Smooth muscle cell (in vitro differentiated cells): ENCODE results near the gene NIT2. TPM values are rescaled to one million over a fixed set of nuclear protein-coding genes. Genes with fewer than 3 reads are reported as not detected.

Source experiments
- DNase-seq: peaks from one replicate; lab custom pipeline; 2025; ENCODE audit not compliant: unreplicated experiment; lab: John Stamatoyannopoulos, UW
- H2AFZ ChIP-seq: fragments of 200-600 bp; sonication (generic); 2 replicates; pipeline ENCODE4 v1.6.0; 2016; ENCODE audit warnings: antibody characterized with exemption, low read depth, mild to moderate bottlenecking
- H3F3A ChIP-seq: fragments of 200-600 bp; sonication (generic); 2 replicates; pipeline ENCODE4 v1.6.0; 2017; ENCODE audit warnings: antibody characterized with exemption, low read depth
- H3K27ac ChIP-seq: fragments of 200-600 bp; sonication (generic); 2 replicates; pipeline ENCODE4 v1.5.1; 2016; ENCODE audit warnings: low read depth, mild to moderate bottlenecking
- H3K27me3 ChIP-seq: fragments of 200-600 bp; sonication (generic); 2 replicates; pipeline ENCODE4 v1.6.1; 2016; ENCODE audit warnings: low read depth, mild to moderate bottlenecking
- H3K36me3 ChIP-seq: fragments of 200-600 bp; sonication (generic); 2 replicates; pipeline ENCODE4 v1.5.1; 2016; ENCODE audit warnings: low read depth
- H3K4me1 ChIP-seq: fragments of 200-600 bp; sonication (generic); 2 replicates; pipeline ENCODE4 v1.5.1; 2016; ENCODE audit warnings: low read depth
- H3K4me2 ChIP-seq: fragments of 200-600 bp; sonication (generic); 2 replicates; pipeline ENCODE4 v1.6.0; 2016; ENCODE audit warnings: mild to moderate bottlenecking
- H3K4me3 ChIP-seq: fragments of 200-600 bp; sonication (generic); 2 replicates; pipeline ENCODE4 v1.5.1; 2016; ENCODE audit warnings: mild to moderate bottlenecking
- H3K79me2 ChIP-seq: fragments of 200-600 bp; sonication (generic); 2 replicates; pipeline ENCODE4 v1.6.0; 2016; ENCODE audit warnings: low read depth, mild to moderate bottlenecking
- H3K9ac ChIP-seq: fragments of 200-600 bp; sonication (generic); 2 replicates; pipeline ENCODE4 v1.6.0; 2016; ENCODE audit warnings: low read depth
- H3K9me3 ChIP-seq: fragments of 200-600 bp; sonication (generic); replicated peaks from 2 replicates; pipeline ENCODE4 v1.5.1; 2016; ENCODE audit warnings: low read depth
- H4K20me1 ChIP-seq: fragments of 200-600 bp; sonication (generic); 2 replicates; pipeline ENCODE4 v1.6.0; 2016; ENCODE audit warnings: low read depth
- CTCF ChIP-seq: fragments of 200-600 bp; sonication (generic); IDR thresholded peaks from 2 replicates; pipeline ENCODE4 v1.5.1; 2017; ENCODE audit warnings: borderline replicate concordance, mild to moderate bottlenecking, antibody characterized with exemption; ENCODE audit not compliant: insufficient read depth, poor library complexity, severe bottlenecking
- WGBS: methylation state at CpG from one replicate; pipeline ENCODE4 v1.1.7; 2016; ENCODE audit warnings: low lambda C conversion rate; 5-methylcytosine and 5-hydroxymethylcytosine counted together
- polyA plus RNA-seq: library from polyadenylated mRNA; unstranded; fragments of >200 nt; fragmentation: Nextera tagmentation; extraction: Ambion mirVana; gene quantifications from 2 replicates; pipeline ENCODE4 v1.2.1, GENCODE V29; 2016
- total RNA-seq: library from RNA; depleted of rRNA; stranded (reverse); fragments of >200 nt; gene quantifications from 2 replicates; pipeline ENCODE4 v1.2.3, GENCODE V29; 2014

NIT2 gene
- total and polyA plus RNA-seq, 2 experiments from 2014 or later, result 16.5 to 46.5 TPM

GRCh38 chr3:100295089-100295488 is 39.5 kb upstream of the NIT2 start:
- no peak for DNase-seq
- TF ChIP-seq CTCF, result no peak
- Histone ChIP-seq H3K9ac (no peak overlapping the region), H3K36me3 (peaks cover 41% of the 10 kb centered on the region), H3K9me3 (no peaks in the 10 kb centered on the region), H3K79me2 (no peaks in the 10 kb centered on the region), H3K4me2 (no peak overlapping the region), H4K20me1 (peaks cover 2% of the 10 kb centered on the region), H3F3A (no peaks in the 10 kb centered on the region), H3K4me3 (no peak overlapping the region), H3K27me3 (no peaks in the 10 kb centered on the region), H3K27ac (no peak overlapping the region), H3K4me1 (no peaks in the 10 kb centered on the region), H2AFZ (no peak overlapping the region)
- WGBS, result 100% methylated on average over 1 of the region's 1 CpG

- Histone ChIP-seq H2AFZ (no peak overlapping the region), H3K79me2 (no peaks in the 10 kb centered on the region), H3K27ac (peak overlapping the region; percentile 45), H3K4me1 (no peaks in the 10 kb centered on the region), H3K27me3 (no peaks in the 10 kb centered on the region), H3K9me3 (no peaks in the 10 kb centered on the region), H3K36me3 (peaks cover 36% of the 10 kb centered on the region), H3K4me3 (no peak overlapping the region), H4K20me1 (no peaks in the 10 kb centered on the region), H3F3A (no peaks in the 10 kb centered on the region), H3K4me2 (no peak overlapping the region), H3K9ac (no peak overlapping the region)
- DNase-seq, result no peak
- 49% methylated on average over 2 of the region's 2 CpGs for WGBS
- no peak for TF ChIP-seq CTCF
Observed at GRCh38 chr3:100297784-100298183, 36.8 kb upstream of the NIT2 start.

- Histone ChIP-seq H3K9me3 (no peaks in the 10 kb centered on the region), H3K9ac (no peak overlapping the region), H4K20me1 (no peaks in the 10 kb centered on the region), H2AFZ (no peak overlapping the region), H3K4me1 (no peaks in the 10 kb centered on the region), H3K27ac (no peak overlapping the region), H3K4me2 (no peak overlapping the region), H3K79me2 (no peaks in the 10 kb centered on the region), H3K27me3 (no peaks in the 10 kb centered on the region), H3K36me3 (peaks cover 38% of the 10 kb centered on the region), H3F3A (no peaks in the 10 kb centered on the region), H3K4me3 (no peak overlapping the region)
- 94% methylated on average over 4 of the region's 4 CpGs for WGBS
- no peak for DNase-seq
- no peak for TF ChIP-seq CTCF
Observed at GRCh38 chr3:100299016-100299415, 35.5 kb upstream of the NIT2 start.

GRCh38 chr3:100306695-100307094 is 27.9 kb upstream of the NIT2 start:
- Histone ChIP-seq H3K27me3 (no peaks in the 10 kb centered on the region), H2AFZ (no peak overlapping the region), H3K9ac (no peak overlapping the region), H3K9me3 (no peaks in the 10 kb centered on the region), H3K36me3 (peaks cover 19% of the 10 kb centered on the region), H3K27ac (no peak overlapping the region), H3K4me3 (no peak overlapping the region), H4K20me1 (no peaks in the 10 kb centered on the region), H3K4me2 (no peak overlapping the region), H3F3A (no peaks in the 10 kb centered on the region), H3K79me2 (no peaks in the 10 kb centered on the region), H3K4me1 (no peaks in the 10 kb centered on the region)
- no peak for DNase-seq
- 98% methylated on average over 1 of the region's 1 CpG for WGBS
- no peak for TF ChIP-seq CTCF
